H9 (cell line): Measurements from ENCODE around the gene WSCD1. TPM values are rescaled to one million over a fixed set of nuclear protein-coding genes. Genes with fewer than 3 reads are reported as not detected.

Experiments
- DNase-seq: peaks from one replicate; pipeline ENCODE4 v3.0.0-alpha.2; 2017
- H2AFZ ChIP-seq: one replicate; pipeline ENCODE4 v1.6.1; 2013; ENCODE audit warnings: mild to moderate bottlenecking, low read length, control low read depth, moderate library complexity
- H2AK5ac ChIP-seq: 2 replicates; pipeline ENCODE4 v1.6.1; 2013; ENCODE audit warnings: low read length, control low read depth, mixed read lengths; ENCODE audit not compliant: insufficient read length
- H2BK120ac ChIP-seq: one replicate; pipeline ENCODE4 v1.6.1; 2013; ENCODE audit warnings: low read depth, mild to moderate bottlenecking, low read length, control low read depth, inconsistent platforms; ENCODE audit not compliant: poor library complexity, severe bottlenecking
- H2BK12ac ChIP-seq: 2 replicates; pipeline ENCODE4 v1.6.1; 2013; ENCODE audit warnings: low read length, control low read depth, mixed read lengths, low read depth; ENCODE audit not compliant: insufficient read length
- H2BK15ac ChIP-seq: 2 replicates; pipeline ENCODE4 v1.6.1; 2013; ENCODE audit warnings: low read depth, low read length, control low read depth
- H2BK20ac ChIP-seq: one replicate; pipeline ENCODE4 v1.6.1; 2013; ENCODE audit warnings: low read depth, mild to moderate bottlenecking, low read length, control low read depth, inconsistent platforms; ENCODE audit not compliant: poor library complexity, severe bottlenecking
- H2BK5ac ChIP-seq: 2 replicates; pipeline ENCODE4 v1.6.1; 2013; ENCODE audit warnings: low read length, control low read depth, mixed read lengths; ENCODE audit not compliant: insufficient read length
- H3K14ac ChIP-seq: 2 replicates; pipeline ENCODE4 v1.6.1; 2013; ENCODE audit warnings: low read length, control low read depth; ENCODE audit not compliant: insufficient read depth
- H3K18ac ChIP-seq: 2 replicates; pipeline ENCODE4 v1.6.1; 2013; ENCODE audit warnings: low read depth, mild to moderate bottlenecking, mixed read lengths, low read length, control low read depth; ENCODE audit not compliant: insufficient read length
- H3K23ac ChIP-seq: 2 replicates; pipeline ENCODE4 v1.6.1; 2013; ENCODE audit warnings: low read length, control low read depth, mixed read lengths, low read depth; ENCODE audit not compliant: insufficient read length
- H3K23me2 ChIP-seq: 2 replicates; pipeline ENCODE4 v1.6.1; 2013; ENCODE audit warnings: low read depth, mild to moderate bottlenecking, mixed read lengths, low read length, control low read depth; ENCODE audit not compliant: insufficient read length, poor library complexity, severe bottlenecking
- H3K27ac ChIP-seq: 2 replicates; pipeline ENCODE4 v1.5.1; 2013; ENCODE audit warnings: low read length, control low read depth, mixed read lengths, low read depth; ENCODE audit not compliant: insufficient read length
- H3K27me3 ChIP-seq: 2 replicates; pipeline ENCODE4 v1.6.1; 2013; ENCODE audit warnings: low read length, control low read depth, inconsistent platforms; ENCODE audit not compliant: insufficient read depth
- H3K4ac ChIP-seq: 2 replicates; pipeline ENCODE4 v1.6.1; 2013; ENCODE audit warnings: low read depth, mild to moderate bottlenecking, control low read depth, inconsistent platforms, low read length, moderate library complexity
- H3K4me1 ChIP-seq: 2 replicates; pipeline ENCODE4 v1.6.1; 2013; ENCODE audit warnings: low read length, control low read depth, inconsistent platforms; ENCODE audit not compliant: insufficient read depth
- H3K4me2 ChIP-seq: 2 replicates; pipeline ENCODE4 v1.6.1; 2013; ENCODE audit warnings: low read length, control low read depth, mixed read lengths; ENCODE audit not compliant: insufficient read length, insufficient read depth
- H3K56ac ChIP-seq: 2 replicates; pipeline ENCODE4 v1.6.1; 2013; ENCODE audit warnings: low read depth, mild to moderate bottlenecking, mixed read lengths, low read length, control low read depth; ENCODE audit not compliant: insufficient read length
- H3K79me1 ChIP-seq: 2 replicates; pipeline ENCODE4 v1.6.1; 2013; ENCODE audit warnings: low read depth, mild to moderate bottlenecking, moderate library complexity, low read length, control low read depth, inconsistent platforms; ENCODE audit not compliant: insufficient read depth, poor library complexity, severe bottlenecking
- H3K79me2 ChIP-seq: 2 replicates; pipeline ENCODE4 v1.6.1; 2013; ENCODE audit warnings: low read length, control low read depth, inconsistent platforms; ENCODE audit not compliant: insufficient read depth
- H3K9ac ChIP-seq: 2 replicates; pipeline ENCODE4 v1.6.1; 2013; ENCODE audit warnings: low read length, control low read depth, mixed read lengths; ENCODE audit not compliant: insufficient read length; ENCODE audit errors: extremely low read depth
- H3K9me3 ChIP-seq: one replicate; pipeline ENCODE4 v1.6.1; 2013; ENCODE audit warnings: low read depth, low read length, inconsistent platforms; ENCODE audit not compliant: control insufficient read depth
- H3T11ph ChIP-seq: one replicate; pipeline ENCODE4 v1.6.1; 2013; ENCODE audit warnings: mild to moderate bottlenecking, low read length, control low read depth, inconsistent platforms
- H4K20me1 ChIP-seq: one replicate; pipeline ENCODE4 v1.6.1; 2013; ENCODE audit not compliant: control insufficient read depth, insufficient read length, insufficient read depth
- H4K5ac ChIP-seq: 2 replicates; pipeline ENCODE4 v1.6.1; 2013; ENCODE audit warnings: low read depth, mild to moderate bottlenecking, mixed read lengths, low read length, control low read depth; ENCODE audit not compliant: insufficient read length
- H4K8ac ChIP-seq: replicated peaks from 2 replicates; pipeline ENCODE4 v1.6.1; 2013; ENCODE audit warnings: low read length, control low read depth, mixed read lengths, low read depth; ENCODE audit not compliant: insufficient read length
- H4K91ac ChIP-seq: 2 replicates; pipeline ENCODE4 v1.6.1; 2013; ENCODE audit warnings: low read depth, mild to moderate bottlenecking, moderate library complexity, mixed read lengths, low read length, control low read depth; ENCODE audit not compliant: insufficient read length
- H3K27ac Mint-ChIP-seq, 3 experiments: 2 replicates in 2 of 3; 3 replicates in 1 of 3; pipeline ENCODE4 v1.8.0; 2020 to 2021; ENCODE audit warnings: mixed read lengths in 3 of 3, mild to moderate bottlenecking in 1 of 3, moderate library complexity in 1 of 3
- H3K27me3 Mint-ChIP-seq: 2 replicates; pipeline ENCODE4 v1.8.0; 2021; ENCODE audit warnings: low read depth, mild to moderate bottlenecking, moderate library complexity, mixed read lengths
- H3K36me3 Mint-ChIP-seq, 3 experiments: 2 replicates in 2 of 3; 3 replicates in 1 of 3; pipeline ENCODE4 v1.8.0; 2020 to 2021; ENCODE audit warnings: low read depth in 3 of 3, mixed read lengths in 3 of 3; ENCODE audit not compliant: insufficient read depth in 1 of 3
- H3K4me1 Mint-ChIP-seq, 2 experiments: 2 replicates each; pipeline ENCODE4 v1.8.0; 2020; ENCODE audit warnings: mixed read lengths in 2 of 2
- H3K4me3 Mint-ChIP-seq, 2 experiments: 2 replicates in 1 of 2; 3 replicates in 1 of 2; pipeline ENCODE4 v1.8.0; 2020 to 2021; ENCODE audit warnings: mild to moderate bottlenecking in 2 of 2, mixed read lengths in 2 of 2, moderate library complexity in 1 of 2
- H3K9me3 Mint-ChIP-seq, 2 experiments: 2 replicates in 1 of 2; 3 replicates in 1 of 2; pipeline ENCODE4 v1.8.0; 2020; ENCODE audit warnings: mild to moderate bottlenecking in 2 of 2, mixed read lengths in 2 of 2, moderate library complexity in 1 of 2
- whole genome bisulfite sequencing: extraction: QIAGEN DNeasy Blood & Tissue Kit; methylation state at CpG from one replicate; pipeline ENCODE4 v1.1.7; 2013; ENCODE audit warnings: missing lambda C conversion rate, low lambda C conversion rate, mixed read lengths; ENCODE audit not compliant: insufficient read length; ENCODE audit errors: extremely low coverage; 5-methylcytosine and 5-hydroxymethylcytosine counted together
- total RNA-seq: library from RNA; stranded (reverse); gene quantifications from 2 replicates; pipeline ENCODE4 v1.2.1, GENCODE V29; 2021
- TF ChIP-seq, protein P1 (sequence below): fragments of 200-600 bp; sonication (generic); conservative IDR thresholded peaks from 3 replicates; pipeline ENCODE4 v1.8.0; 2021; ENCODE audit warnings: antibody characterized with exemption, mild to moderate bottlenecking

Gene WSCD1
- total RNA-seq, 1 experiment from 2014 or later, result 33.6 TPM

DNA sequence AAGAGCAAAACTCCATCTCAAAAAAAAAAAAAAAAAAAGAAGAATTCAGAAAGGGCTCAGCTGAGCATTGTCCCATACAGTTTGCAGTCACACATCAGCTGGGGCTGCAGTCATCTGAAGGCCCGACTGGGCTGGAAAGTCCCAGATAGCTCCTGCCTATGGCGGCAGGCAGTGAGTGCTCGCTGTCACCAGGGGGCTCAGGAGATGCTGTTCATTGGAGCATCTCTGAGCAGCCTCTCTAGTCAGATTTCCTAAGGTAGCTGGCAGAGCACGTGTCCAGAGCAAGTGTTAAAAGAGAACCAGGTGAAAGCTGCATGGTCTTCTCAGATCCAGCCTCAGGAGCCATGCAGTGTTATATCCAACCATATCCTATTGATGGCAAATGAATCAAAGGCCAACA lies 75.8 kb downstream of the WSCD1 start:
- no peak overlapping the region for H3K56ac ChIP-seq
- no peak overlapping the region for H3K9ac ChIP-seq
- H3K4me1 ChIP-seq, result peaks cover 3% of the 10 kb centered on the region; the same call in 1 of the 2 replicates
- DNase-seq, result no peak
- Mint-ChIP-seq H3K9me3 (peaks cover 13 to 30% of the 10 kb centered on the region in 2 experiments), H3K27me3 (peaks cover 10% of the 10 kb centered on the region), H3K4me3 (no peak overlapping the region), H3K36me3 (peaks cover 3 to 19% (median 6%) of the 10 kb centered on the region in 3 experiments; a peak in 5 of 7 replicates), H3K27ac (no peak overlapping the region), H3K4me1 (peaks cover 10 to 11% of the 10 kb centered on the region in 2 experiments)
- no peak overlapping the region for H2AK5ac ChIP-seq
- no peak overlapping the region for H4K5ac ChIP-seq
- no peak overlapping the region for H3K18ac ChIP-seq
- H3K79me1 ChIP-seq, result no peaks in the 10 kb centered on the region
- no peaks in the 10 kb centered on the region for H3K79me2 ChIP-seq
- no CpG with 5 or more reads among the region's 4 CpGs for WGBS
- no peak overlapping the region for H2AFZ ChIP-seq
- H3K14ac ChIP-seq, result no peak overlapping the region
- no peaks in the 10 kb centered on the region for H3K23me2 ChIP-seq
- H2BK15ac ChIP-seq, result no peak overlapping the region
- no peak overlapping the region for H2BK120ac ChIP-seq
- H3K4ac ChIP-seq, result no peak overlapping the region
- no peak overlapping the region for H4K8ac ChIP-seq
- no peak overlapping the region for H3K27ac ChIP-seq
- H2BK20ac ChIP-seq, result no peak overlapping the region
- H2BK12ac ChIP-seq, result no peak overlapping the region
- TF ChIP-seq, protein P1, sequence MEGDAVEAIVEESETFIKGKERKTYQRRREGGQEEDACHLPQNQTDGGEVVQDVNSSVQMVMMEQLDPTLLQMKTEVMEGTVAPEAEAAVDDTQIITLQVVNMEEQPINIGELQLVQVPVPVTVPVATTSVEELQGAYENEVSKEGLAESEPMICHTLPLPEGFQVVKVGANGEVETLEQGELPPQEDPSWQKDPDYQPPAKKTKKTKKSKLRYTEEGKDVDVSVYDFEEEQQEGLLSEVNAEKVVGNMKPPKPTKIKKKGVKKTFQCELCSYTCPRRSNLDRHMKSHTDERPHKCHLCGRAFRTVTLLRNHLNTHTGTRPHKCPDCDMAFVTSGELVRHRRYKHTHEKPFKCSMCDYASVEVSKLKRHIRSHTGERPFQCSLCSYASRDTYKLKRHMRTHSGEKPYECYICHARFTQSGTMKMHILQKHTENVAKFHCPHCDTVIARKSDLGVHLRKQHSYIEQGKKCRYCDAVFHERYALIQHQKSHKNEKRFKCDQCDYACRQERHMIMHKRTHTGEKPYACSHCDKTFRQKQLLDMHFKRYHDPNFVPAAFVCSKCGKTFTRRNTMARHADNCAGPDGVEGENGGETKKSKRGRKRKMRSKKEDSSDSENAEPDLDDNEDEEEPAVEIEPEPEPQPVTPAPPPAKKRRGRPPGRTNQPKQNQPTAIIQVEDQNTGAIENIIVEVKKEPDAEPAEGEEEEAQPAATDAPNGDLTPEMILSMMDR, result no peak; the same call in 2 of the 3 replicates
- no peak overlapping the region for H2BK5ac ChIP-seq
- H3K23ac ChIP-seq, result no peak overlapping the region
- no peaks in the 10 kb centered on the region for H4K20me1 ChIP-seq
- no peaks in the 10 kb centered on the region for H3K27me3 ChIP-seq
- H4K91ac ChIP-seq, result no peak overlapping the region
- no peak overlapping the region for H3T11ph ChIP-seq
- no peak overlapping the region for H3K4me2 ChIP-seq
- no peaks in the 10 kb centered on the region for H3K9me3 ChIP-seq
